Stomach (tissue), 4 donors: ENCODE data around the gene KCNK16.

Experiments
- POLR2A ChIP-seq, 4 donors: fragments of 450-650 bp; IDR thresholded peaks; one replicate each; pipeline ENCODE4 v1.6.1; 2016; ENCODE audit warnings: antibody characterized with exemption in 4 of 4, control low read depth in 2 of 4, mild to moderate bottlenecking in 1 of 4, moderate library complexity in 1 of 4
- POLR2AphosphoS5 ChIP-seq, 3 donors: sonication (generic); formaldehyde crosslinking; IDR thresholded peaks; one replicate each; pipeline ENCODE4 v1.6.1; 2016; ENCODE audit warnings: antibody characterized with exemption in 3 of 3
- TF ChIP-seq, protein P1 (sequence below), 7 experiments: fragments of 450-650 bp in 4 of 7; fragments of 200-600 bp in 3 of 7; sonication (generic) in 3 of 7; IDR thresholded peaks; one replicate each; pipeline ENCODE4 v1.5.1; 2016 to 2019; ENCODE audit warnings: antibody characterized with exemption in 7 of 7, control low read depth in 2 of 7, mild to moderate bottlenecking in 1 of 7

DNA sequence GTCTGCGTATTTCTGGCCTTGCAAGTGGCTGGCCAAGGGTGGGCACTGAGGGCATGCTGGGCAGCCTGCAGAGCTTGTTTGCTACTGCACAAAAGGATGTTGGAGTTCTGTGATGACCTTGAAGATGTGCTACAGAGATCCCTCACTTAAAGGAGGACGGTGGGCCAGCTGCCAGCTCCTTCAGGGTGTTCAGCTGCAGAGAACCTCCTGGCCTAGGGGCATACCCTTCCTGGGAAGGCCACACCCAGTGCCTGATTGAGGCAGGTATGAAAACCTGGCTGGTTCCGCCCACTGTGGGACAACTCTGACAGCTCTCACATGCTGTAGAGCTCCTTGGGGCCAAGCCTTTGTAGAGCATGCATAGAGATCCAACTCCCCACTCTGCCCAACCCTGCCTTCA, 5.2 kb downstream of the KCNK16 start:
- TF ChIP-seq, protein P1, sequence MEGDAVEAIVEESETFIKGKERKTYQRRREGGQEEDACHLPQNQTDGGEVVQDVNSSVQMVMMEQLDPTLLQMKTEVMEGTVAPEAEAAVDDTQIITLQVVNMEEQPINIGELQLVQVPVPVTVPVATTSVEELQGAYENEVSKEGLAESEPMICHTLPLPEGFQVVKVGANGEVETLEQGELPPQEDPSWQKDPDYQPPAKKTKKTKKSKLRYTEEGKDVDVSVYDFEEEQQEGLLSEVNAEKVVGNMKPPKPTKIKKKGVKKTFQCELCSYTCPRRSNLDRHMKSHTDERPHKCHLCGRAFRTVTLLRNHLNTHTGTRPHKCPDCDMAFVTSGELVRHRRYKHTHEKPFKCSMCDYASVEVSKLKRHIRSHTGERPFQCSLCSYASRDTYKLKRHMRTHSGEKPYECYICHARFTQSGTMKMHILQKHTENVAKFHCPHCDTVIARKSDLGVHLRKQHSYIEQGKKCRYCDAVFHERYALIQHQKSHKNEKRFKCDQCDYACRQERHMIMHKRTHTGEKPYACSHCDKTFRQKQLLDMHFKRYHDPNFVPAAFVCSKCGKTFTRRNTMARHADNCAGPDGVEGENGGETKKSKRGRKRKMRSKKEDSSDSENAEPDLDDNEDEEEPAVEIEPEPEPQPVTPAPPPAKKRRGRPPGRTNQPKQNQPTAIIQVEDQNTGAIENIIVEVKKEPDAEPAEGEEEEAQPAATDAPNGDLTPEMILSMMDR (IDR thresholded peaks at IDR 0.05): no peak
- TF ChIP-seq POLR2AphosphoS5 (IDR thresholded peaks at IDR 0.05) (no peak), POLR2A (IDR thresholded peaks at IDR 0.05) (no peak)
